DMS79 treated with DMSO at 0.1 percent for 48 hours (cell line): ENCODE data around the gene FAM136A.
"Not testable (repeated sequence)": the region's sequence is repeated elsewhere in the genome, so short reads cannot be mapped to it uniquely, and the experiment has no call there.

Experiments
- DNase-seq: peaks from one replicate; lab custom pipeline; 2025; lab: John Stamatoyannopoulos, UW

The FAM136A gene

DNA sequence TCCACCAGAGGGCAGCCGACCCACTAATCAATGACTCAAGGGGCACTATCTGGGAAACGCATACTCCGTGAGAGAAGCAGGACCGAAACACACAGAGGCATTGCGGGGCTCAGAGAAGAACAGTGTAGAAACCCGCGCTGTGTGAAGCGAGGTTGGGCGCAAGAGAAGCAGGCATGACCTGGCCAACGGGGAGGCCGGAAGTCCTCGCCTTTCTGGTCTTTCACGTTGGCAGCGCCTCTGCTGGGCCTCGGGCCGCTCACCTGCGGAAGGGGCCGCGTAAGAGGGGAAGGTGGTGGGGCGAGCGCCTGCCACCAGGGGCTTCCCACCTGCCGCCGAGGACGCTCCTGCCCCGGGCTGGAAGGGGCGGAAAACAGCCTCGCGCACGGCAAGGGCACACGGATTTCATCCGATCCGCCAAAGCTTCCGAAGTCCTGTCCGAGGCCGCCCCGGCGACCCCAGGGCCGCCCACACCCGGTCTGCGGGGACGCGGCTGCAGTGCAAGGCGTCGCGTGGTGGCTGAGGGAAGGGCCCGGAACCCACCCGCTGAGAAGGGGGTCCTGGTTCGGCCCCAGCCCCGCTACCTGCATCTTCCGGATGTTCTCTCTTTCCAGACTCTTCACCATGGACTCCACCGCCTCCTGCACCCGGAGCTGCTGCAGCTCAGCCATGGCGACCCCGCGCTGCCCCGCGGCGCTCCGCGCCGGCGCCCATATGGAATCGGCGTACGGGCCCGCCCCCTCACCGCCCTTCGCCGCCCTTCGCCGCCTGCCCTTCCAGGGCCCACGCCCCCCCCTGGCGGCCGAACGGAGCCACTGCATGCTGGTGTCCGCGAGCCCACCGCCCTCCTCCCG, at the start of gene FAM136A:
Gene FAM136A, minus strand, starts transcription at position 724 of the 851 bp plus-strand sequence. Its CDS starts 56 bp downstream, at position 668.
- DNase-seq: peak; percentile 83

DNA sequence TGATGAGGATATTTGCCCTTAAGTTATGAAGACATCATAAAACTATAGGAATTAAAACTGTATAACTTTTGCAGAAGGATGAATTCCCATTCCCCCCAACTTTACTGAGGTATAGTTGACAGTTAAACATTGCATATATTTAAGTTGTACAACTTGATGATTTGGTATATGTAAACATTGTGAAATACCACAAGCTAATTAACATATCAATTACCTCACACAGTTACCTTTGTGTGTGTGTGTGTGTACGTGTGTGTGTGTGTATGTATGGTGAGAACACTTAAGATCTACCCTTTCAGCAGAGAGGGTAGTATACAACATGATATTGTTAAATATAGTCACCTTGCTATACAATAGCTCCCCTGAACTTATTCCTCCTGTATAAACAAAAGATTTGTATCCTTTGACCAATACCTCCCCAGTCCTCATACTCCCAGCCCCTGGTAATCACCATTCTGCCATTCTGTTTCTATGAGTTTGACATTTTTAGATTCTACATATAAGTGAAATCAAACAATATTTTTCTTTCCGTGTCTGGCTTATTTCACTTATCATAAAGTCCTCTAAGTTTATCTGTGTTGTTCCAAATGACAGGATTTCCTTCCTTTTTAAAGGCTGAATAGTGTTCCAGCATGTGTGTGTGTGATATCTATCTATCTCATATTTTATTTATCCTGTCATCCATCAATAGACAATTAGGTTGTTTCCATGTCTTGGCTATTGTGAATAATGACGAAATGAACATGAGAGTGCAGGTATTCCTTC, 48.2 kb upstream of the FAM136A start:
- DNase-seq: no peak

DNA sequence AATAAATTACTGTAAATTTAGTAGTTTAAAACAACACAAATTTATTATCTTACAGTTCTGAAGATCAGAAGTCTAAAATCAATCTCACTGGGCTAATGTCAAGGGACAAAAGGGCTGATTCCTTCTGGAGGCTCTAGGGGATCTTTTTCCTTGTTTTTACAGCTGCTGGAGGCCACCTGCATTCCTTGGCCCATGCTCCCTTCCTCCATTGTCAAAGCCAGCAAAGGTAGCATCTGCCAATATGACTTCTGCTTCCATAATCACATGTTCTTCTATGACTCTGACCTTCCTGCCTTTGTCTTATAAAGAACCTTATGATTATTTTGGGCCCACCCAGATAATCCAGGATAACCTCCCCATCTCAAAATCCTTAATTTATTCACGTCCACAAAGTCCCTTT, 46.0 kb upstream of the FAM136A start:
- DNase-seq: no peak

DNA sequence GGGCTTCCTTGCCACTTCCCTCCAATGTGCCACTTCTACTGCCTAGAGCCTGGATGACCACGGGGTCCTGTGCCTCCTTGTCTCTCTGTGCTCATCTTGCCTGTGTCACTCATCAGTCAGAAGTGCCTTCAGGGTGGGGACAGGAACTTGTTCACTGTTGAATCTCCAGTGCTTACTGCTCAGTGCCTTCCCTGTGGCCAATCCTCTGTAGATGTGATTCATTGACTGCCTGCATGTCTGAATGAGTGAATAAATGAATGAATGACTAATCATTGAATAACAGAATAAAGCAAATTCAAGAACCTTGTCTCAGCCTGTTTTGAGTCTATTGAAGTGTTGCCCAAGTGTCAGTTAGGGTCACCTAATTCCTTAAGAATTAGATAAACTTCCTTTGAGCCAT, 42.3 kb upstream of the FAM136A start:
- DNase-seq: no peak

- no peak for DNase-seq
These were observed 39.6 kb upstream of the FAM136A start for GRCh38 chr2:70341477-70341765.

- DNase-seq: peak; percentile 78
These were observed 39.1 kb upstream of the FAM136A start for GRCh38 chr2:70340761-70341476.

DNA sequence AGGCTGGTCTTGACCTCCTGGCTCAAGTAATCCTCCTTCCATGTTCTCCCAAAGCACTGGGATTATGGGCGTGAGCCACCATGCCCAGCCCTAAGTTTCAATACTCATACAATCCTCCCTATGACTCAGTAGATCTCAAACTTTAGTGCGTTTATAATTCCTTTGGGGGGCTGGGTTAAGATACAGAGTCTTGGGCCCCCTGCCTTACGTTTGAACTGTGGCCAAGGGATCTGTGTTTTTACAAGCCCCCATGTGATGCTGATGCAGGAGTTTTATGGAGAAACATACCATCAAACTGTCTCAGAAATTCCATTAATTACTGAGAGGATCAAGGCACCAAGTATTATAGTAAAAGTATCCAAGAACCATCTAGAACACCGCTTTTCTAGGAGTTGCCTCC, 38.2 kb upstream of the FAM136A start:
- DNase-seq: no peak

- no peak for DNase-seq
These were observed 34.7 kb upstream of the FAM136A start for GRCh38 chr2:70336552-70336951.

GRCh38 chr2:70331012-70331411, 29.1 kb upstream of the FAM136A start:
- DNase-seq: no peak

- DNase-seq: no peak
These were observed 28.6 kb upstream of the FAM136A start for GRCh38 chr2:70330476-70330875.

GRCh38 chr2:70328921-70329561, 27.2 kb upstream of the FAM136A start:
- peak; percentile 65 for DNase-seq

DNA sequence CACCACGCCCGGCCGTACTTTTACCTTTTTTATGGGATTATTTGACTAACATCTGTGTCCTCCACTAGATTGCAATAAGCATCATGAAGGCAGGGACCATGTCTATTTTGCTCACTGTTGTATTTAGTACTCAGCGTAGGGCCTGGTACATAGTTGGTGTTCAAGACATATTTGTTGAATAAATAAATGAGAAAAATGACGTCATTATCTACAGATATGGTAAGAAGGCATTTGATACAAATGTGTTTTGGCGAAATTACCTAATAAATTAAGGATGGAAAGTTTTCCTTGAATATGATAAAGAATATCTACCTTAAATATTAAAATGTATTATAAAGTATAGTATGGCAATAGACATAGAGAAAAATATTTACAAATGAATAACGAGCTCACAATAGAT, 24.0 kb upstream of the FAM136A start:
- no peak for DNase-seq

DNA sequence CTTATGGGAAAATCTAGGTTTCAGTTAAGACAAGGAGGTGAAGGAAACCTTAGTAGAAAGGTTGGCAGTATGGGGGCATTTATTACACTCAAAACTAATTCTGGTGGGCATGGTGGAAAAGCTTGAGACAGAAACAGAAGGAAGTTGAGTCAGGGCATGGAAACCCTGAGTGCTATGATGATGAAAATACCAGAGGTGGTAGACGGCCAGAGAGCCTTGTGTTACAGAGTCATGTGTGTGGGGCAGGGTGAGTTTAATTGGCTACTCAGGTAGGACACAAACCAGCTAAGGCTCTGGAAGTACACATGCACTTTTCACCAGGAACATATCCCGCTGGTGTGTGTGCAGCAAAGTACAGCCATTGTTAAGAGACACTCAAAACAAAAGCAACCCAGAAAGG, 20.7 kb upstream of the FAM136A start:
- no peak for DNase-seq

DNA sequence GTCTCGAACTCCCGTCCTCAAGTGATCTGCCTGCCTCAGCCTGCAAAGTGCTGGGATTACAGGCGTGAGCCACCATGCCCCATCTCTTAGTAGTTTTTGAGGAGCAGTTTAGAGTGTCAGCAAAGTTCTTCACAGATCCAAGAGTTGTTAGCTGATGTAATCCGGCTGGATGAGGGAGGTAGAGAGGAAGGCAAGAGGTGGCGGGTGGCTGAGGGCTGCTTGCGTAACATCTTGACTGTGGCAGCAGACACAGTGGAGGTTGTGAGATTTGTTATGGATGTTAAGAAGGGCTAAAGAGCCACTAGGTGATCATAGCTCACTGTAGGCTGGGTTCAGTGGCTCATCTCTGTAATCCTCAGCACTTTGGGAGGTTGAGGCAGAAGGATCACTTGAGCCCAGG, 19.5 kb upstream of the FAM136A start:
- no peak for DNase-seq

DNA sequence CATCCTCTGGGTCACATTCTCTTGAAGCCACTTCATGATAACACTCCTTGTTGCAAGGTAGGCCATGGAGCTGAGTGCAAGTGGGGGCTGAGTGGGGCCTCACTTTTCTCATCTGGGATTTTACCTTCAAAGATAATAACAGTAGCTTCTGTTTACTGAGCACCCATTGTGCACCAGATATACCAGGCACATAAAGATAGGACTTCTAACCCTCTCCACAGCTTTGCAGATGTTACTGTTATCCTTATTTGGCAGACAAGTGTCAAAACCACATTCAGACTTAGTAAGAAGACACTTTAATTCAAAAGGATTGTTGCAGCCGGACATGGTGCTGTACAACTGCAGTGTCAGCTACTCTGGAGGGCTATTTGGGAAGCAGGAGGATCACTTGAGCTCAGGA, 12.8 kb upstream of the FAM136A start:
- no peak for DNase-seq

GRCh38 chr2:70312560-70312959, 10.7 kb upstream of the FAM136A start:
- DNase-seq: no peak

DNA sequence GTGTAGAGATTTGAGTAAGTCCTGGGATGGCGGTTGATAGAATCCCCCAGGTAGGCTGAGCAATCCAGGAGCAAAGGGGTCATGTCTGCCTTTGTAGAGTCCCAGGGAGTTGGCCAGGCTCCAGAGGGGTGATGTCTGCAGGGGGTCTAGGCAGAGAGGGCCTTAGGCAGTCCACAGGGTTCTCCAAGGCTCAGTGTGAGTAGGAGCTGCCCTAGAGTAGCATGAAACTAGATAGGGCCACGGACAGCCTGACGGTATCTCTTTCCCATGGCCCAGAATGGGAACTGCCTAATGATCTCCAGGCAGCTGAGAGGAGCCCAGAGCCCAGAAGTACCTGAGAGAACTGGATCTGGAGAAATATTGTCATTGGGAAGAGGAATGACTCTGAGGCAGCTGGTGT, 9.0 kb upstream of the FAM136A start:
- no peak for DNase-seq

GRCh38 chr2:70305531-70305930, 3.7 kb upstream of the FAM136A start:
- DNase-seq: no peak

DNA sequence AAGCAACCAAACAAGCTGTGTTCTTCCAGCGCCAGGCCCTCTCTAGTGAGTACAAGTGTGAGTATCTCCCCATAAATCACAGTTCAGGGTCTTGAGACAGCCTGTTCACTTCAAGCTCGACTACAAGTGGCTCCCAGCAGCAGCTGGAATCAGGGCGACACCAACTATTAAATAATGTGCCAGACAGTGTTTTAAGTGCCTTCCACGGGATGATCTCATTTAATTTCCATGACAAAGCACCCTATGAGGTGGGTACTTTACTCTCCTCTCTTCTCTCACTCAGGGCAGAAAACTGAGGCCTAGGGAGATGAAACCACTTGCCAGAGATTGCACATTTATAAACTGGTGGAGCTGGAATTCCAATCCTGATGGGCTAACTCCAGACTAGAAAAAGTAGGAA, 2.6 kb upstream of the FAM136A start:
- DNase-seq: peak; percentile 87

GRCh38 chr2:70303186-70303585, 1.3 kb upstream of the FAM136A start:
- no peak for DNase-seq

DNA sequence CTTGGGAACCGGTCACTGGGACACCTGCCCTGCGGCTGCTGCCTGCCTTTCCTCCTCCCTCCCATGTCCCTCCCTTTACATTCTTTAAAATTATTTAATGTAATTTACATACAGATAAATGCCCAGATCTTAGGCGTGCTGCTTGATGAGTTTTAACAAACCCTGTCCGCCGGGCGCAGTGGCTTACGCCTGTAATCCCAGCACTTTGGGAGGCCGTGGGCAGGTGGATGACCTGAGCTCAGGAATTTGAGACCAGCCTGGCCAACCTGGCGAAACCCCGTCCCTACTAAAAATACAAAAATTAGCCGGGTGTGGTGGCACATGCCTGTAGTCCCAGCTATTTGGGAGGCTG, 304 bp upstream of the FAM136A start:
- not testable (repeated sequence) for DNase-seq

GRCh38 chr2:70300771-70301343, 1.0 kb downstream of the FAM136A start:
- DNase-seq: no peak
